Effector CD4-positive, alpha-beta T cell (primary cell): ENCODE results near the gene CCDC97.

Source experiments
- DNase-seq: peaks from one replicate; pipeline ENCODE4 v3.0.0-alpha.2; 2020

Gene CCDC97

DNA sequence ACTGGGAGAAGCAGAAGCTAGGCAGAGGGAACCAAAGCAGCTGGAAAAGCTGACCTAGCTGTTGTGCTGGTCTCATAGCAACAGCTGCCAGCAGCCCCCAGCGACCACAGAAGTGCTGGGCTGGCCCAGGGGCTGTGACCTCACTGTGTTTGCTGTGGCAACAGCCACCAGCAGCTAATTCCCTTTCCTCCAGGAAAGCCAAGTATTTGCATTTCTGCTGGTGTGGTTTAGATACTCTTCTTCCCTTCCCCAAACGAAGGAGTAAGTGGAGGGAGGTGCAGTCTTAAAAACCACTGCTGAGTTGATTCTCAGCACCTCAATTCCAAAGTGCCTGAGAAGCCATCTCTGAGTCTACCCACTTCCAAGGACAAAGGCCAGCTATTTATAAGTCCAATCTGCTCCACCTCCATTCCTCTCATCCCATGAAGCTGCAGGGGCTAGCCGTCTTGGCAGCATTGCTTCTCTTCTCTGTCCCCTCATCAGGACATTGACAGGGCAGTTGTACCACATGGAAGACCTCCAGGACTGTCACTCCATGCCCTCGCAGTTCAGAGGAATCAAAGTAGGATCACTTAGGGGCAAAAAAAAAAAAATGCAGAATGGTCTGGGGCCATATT is 11.5 kb upstream of the CCDC97 start:
- DNase-seq = peak; percentile 53

GRCh38 chr19:41299046-41299754 is 10.8 kb upstream of the CCDC97 start:
- DNase-seq = no peak

GRCh38 chr19:41299755-41300089 is 10.2 kb upstream of the CCDC97 start:
- DNase-seq = peak; percentile 53

DNA sequence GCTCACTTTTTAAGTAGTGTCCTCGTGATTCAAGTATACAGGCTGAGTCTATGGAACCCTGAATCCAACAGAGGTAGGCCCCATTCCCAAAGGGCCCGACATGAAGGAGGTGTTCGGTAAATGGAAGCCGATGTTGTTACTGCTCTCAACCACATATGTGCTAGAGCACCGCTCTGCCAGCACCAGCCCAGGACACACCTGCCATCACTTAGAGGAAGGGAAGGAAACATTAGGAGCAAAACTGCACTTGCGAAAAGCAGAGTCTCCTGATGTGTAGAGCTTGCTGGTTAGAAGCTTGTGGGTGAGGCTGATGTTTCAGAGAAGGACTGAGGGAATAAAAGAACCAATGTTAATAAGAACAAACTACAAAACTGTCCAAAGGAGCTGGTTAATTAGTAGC is 9.4 kb upstream of the CCDC97 start:
- no peak for DNase-seq

- DNase-seq = peak; percentile 48
Measured at GRCh38 chr19:41302624-41303351, 7.2 kb upstream of the CCDC97 start.

DNA sequence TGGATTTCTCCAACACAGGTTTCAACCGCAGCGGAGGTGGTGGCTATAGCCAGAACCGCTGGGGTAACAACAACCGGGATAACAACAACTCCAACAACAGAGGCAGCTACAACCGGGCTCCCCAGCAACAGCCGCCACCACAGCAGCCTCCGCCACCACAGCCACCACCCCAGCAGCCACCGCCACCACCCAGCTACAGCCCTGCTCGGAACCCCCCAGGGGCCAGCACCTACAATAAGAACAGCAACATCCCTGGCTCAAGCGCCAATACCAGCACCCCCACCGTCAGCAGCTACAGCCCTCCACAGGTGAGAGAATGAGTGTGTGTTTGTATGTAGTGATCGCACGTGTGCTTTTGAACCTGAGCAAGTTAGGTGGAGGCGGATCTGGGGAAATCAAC is 6.0 kb upstream of the CCDC97 start:
- DNase-seq = no peak

GRCh38 chr19:41304706-41305483 is 5.1 kb upstream of the CCDC97 start:
- no peak for DNase-seq

- no peak for DNase-seq
Measured at GRCh38 chr19:41305927-41306793, 3.8 kb upstream of the CCDC97 start.

- no peak for DNase-seq
Measured at GRCh38 chr19:41307090-41307875, 2.7 kb upstream of the CCDC97 start.

GRCh38 chr19:41307954-41308449 is 2.0 kb upstream of the CCDC97 start:
- no peak for DNase-seq

DNA sequence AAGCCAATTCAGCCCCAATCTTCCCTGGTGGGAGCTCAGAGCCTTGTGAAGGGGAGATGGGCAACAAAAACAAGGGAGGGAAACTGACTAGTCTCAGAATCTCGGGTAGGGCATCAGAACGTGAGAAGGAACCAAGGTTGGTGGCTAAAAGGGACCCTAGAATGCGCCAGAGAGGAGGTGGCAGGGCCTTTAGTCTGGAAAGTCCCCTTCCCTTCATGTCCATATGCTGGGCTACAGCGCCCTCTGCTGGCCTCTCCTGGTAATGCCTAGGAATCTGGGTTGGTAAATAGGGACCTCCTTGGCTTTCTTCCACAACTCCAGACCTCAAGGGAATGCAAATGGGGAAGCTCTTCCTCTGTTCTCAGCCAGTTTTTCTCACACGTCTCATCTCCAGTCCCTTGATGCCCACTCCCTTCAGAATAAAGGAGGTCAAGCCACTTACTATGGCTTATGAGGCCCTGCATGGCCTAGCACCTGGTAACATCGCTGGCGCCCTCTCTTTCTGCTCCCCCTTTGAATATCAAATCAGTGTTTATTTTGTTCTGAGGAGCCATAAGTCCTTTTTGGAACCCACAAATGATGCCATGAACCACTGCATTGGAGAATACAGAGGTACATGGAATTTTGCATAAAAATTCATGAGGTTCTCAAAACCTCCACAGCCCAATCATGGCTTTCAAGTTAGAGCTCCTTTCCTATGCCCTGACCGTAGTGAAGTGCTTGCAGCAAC is 1.4 kb upstream of the CCDC97 start:
- DNase-seq = peak; percentile 95

- no peak for DNase-seq
Measured at GRCh38 chr19:41309180-41310032, 566 bp upstream of the CCDC97 start.

DNA sequence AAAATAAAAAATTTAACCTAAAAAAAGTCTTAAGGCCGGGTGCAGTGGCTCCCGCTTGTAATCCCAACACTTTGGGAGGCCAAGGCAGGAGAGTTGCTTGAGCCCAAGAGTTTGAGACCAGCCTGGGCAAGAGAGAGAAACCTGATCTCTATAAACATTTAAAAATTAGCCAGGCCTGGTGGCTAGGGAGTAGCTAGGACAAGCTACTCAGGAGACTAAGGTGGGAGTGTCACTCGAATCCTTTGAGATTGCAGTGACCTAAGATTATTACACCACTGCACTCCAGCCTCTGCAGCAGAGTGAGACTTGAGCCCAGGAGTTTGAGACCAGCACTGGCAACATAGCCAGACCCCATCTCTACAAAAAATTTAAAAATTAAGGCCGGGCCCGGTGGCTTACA is 1.1 kb downstream of the CCDC97 start:
- no peak for DNase-seq

GRCh38 chr19:41311613-41312012 is 1.6 kb downstream of the CCDC97 start:
- no peak for DNase-seq

DNA sequence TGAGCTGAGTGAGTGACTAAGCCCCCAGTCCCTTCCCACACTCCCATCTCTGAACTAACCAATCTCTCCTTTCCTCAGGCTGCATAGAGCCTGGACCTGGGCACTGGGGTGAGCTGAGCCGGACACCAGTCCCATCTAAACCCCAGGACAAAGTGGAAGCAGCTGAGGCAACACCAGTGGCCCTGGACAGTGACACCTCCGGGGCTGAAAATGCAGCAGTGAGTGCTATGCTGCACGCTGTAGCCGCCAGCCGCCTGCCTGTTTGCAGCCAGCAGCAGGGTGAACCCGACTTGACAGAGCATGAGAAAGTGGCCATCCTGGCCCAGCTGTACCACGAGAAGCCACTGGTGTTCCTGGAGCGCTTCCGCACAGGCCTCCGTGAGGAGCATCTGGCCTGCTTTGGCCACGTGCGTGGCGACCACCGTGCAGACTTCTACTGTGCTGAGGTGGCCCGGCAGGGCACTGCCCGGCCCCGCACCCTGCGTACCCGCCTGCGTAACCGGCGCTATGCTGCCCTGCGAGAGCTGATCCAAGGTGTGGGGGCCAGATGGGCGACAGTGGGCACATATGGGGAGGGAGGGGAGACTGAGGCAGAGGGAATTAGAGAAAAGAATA is 6.4 kb downstream of the CCDC97 start:
- no peak for DNase-seq

DNA sequence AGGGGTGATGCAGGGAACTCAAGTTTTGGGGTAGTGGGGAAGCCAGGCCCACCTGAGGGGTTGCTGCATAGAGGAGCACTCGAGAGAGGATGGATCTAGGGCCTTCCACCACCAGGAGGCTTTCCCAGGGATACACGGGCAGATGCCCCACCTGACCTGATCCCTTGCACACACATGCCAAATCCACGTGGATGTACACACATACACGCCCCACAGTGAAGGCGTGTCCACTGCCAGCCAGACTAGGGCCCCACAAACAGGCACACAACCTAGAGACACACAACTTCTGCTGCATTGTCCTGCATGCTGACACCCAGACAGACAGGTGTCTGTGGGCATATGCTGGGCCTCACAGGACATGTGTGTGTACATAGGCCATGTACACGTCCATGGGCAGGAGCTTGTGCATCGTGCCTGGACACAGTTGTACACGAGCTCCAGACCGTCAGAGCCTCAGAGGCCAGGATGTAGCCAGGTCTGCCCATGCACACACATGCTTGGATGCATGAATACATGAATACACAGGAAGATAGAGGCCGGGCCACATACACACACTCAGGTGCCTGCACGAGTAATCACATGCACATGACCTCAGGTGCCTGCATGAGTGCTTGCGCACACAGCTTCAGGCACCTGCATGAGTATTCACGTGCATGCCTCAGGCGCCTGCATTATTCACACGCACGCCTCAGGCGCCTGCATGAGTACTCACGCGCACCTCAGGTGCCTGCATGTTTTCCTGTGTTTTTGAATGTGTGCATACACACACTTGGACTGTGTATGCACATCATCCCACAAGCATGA is 8.9 kb downstream of the CCDC97 start:
- DNase-seq = no peak

DNA sequence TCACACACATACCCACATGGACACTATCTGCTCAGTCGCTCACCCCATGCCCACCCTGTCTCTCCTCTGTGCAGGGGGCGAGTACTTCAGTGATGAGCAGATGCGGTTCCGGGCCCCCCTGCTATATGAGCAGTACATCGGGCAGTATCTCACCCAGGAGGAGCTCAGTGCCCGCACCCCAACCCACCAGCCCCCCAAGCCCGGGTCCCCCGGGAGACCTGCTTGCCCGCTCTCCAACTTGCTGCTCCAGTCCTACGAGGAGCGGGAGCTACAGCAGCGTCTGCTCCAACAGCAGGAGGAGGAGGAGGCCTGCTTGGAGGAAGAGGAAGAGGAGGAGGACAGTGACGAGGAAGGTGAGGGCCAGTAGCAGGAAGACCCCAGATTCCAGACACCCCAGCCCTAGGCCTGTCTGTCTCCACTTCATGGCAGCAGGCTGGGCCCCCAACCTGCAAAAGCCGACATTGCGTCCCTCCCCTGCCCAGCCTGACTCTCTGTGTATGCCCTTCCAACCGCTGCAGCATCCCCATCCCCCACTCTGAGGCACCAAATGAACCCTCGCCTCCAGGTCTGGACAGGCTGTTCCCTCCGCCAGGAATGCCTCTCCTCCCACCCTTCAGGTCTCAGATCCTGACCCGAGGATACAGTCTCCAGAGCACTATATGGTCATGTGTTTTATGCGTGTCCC is 9.7 kb downstream of the CCDC97 start:
- no peak for DNase-seq

DNA sequence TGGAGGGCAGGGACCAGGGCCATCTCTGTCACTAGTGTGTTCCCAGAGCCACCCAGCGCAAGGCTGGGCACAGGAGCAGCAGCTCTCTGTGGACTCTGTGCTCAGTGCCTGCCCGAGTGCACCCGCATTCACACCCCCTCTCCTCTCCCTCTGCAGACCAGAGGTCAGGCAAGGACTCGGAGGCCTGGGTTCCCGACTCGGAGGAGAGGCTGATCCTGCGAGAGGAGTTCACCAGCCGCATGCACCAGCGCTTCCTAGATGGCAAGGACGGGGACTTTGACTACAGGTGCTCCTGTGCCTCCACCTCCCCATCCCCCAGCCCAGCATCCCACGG is 10.2 kb downstream of the CCDC97 start:
- no peak for DNase-seq
